Measurements from ENCODE around the gene RPTOR.

GRCh38 chr17:80898716-80899115 is 354.1 kb downstream of the RPTOR start:
- TF ChIP-seq, protein P1, sequence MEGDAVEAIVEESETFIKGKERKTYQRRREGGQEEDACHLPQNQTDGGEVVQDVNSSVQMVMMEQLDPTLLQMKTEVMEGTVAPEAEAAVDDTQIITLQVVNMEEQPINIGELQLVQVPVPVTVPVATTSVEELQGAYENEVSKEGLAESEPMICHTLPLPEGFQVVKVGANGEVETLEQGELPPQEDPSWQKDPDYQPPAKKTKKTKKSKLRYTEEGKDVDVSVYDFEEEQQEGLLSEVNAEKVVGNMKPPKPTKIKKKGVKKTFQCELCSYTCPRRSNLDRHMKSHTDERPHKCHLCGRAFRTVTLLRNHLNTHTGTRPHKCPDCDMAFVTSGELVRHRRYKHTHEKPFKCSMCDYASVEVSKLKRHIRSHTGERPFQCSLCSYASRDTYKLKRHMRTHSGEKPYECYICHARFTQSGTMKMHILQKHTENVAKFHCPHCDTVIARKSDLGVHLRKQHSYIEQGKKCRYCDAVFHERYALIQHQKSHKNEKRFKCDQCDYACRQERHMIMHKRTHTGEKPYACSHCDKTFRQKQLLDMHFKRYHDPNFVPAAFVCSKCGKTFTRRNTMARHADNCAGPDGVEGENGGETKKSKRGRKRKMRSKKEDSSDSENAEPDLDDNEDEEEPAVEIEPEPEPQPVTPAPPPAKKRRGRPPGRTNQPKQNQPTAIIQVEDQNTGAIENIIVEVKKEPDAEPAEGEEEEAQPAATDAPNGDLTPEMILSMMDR (IDR thresholded peaks at IDR 0.05): no peak
- TF ChIP-seq POLR2AphosphoS5 (IDR thresholded peaks at IDR 0.05): no peak
- TF ChIP-seq POLR2A (IDR thresholded peaks at IDR 0.05): no peak

Measured in upper lobe of left lung (tissue), 4 donors.